Measurements from ENCODE around the gene NEURL1. TPM values are rescaled to one million over a fixed set of nuclear protein-coding genes. Genes with fewer than 3 reads are reported as not detected.
"Not testable (repeated sequence)": the region's sequence is repeated elsewhere in the genome, so short reads cannot be mapped to it uniquely, and the experiment has no call there.

Gene NEURL1
- total RNA-seq, 4 donors from 2014 or later, result 0.19 TPM; not detected in 3

- no peaks in the 10 kb centered on the region for H3K9me3 ChIP-seq
- no peak overlapping the region for H3K27ac ChIP-seq
- intact Hi-C loops (cut with DNase I), result no loop called here
- no peaks in the 10 kb centered on the region for H3K4me1 ChIP-seq
- no peak overlapping the region for H3K4me3 ChIP-seq
- DNase-seq, result no peak
- H3K27me3 ChIP-seq, result peaks cover 0 to 73% (median under 1%) of the 10 kb centered on the region in 4 donors
- 61 to 65% methylated on average over 7 of the region's 7 CpGs for WGBS, 2 donors
- TF ChIP-seq POLR2A (IDR thresholded peaks at IDR 0.05) (no peak), CTCF (IDR thresholded peaks at IDR 0.05) (no peak)
- no peaks in the 10 kb centered on the region for H3K36me3 ChIP-seq
Observed at GRCh38 chr10:103499881-103500280, 6.4 kb downstream of the NEURL1 start.

- Histone ChIP-seq H3K4me3 (no peak overlapping the region), H3K4me1 (no peaks in the 10 kb centered on the region), H3K27me3 (peaks cover 0 to 67% (median 0%) of the 10 kb centered on the region in 4 donors), H3K36me3 (no peaks in the 10 kb centered on the region), H3K9me3 (no peaks in the 10 kb centered on the region), H3K27ac (no peak overlapping the region)
- no peak for TF ChIP-seq CTCF (IDR thresholded peaks at IDR 0.05)
- no peak for TF ChIP-seq POLR2A (IDR thresholded peaks at IDR 0.05)
- intact Hi-C loops (cut with DNase I), result no loop called here
- 49 to 73% methylated on average over 4 to 5 of the region's 6 CpGs for WGBS, 2 donors
- DNase-seq, result no peak
Observed at GRCh38 chr10:103500481-103500880, 7.0 kb downstream of the NEURL1 start.

- 84 to 93% methylated on average over 2 of the region's 3 CpGs for WGBS, 2 donors
Observed at GRCh38 chr10:103501186-103501585, 7.7 kb downstream of the NEURL1 start.

GRCh38 chr10:103502849-103503660 lies 9.6 kb downstream of the NEURL1 start:
- no peaks in the 10 kb centered on the region for H3K4me1 ChIP-seq
- 78 to 91% methylated on average over 7 to 8 of the region's 13 CpGs for WGBS, 2 donors
- H3K27me3 ChIP-seq, result peaks cover 0 to 60% (median 0%) of the 10 kb centered on the region in 4 donors
- H3K4me3 ChIP-seq, result no peak overlapping the region
- no peak for DNase-seq
- no peaks in the 10 kb centered on the region for H3K9me3 ChIP-seq
- intact Hi-C loops (cut with DNase I), result no loop called here
- no peak overlapping the region for H3K27ac ChIP-seq
- no peak for TF ChIP-seq POLR2A (IDR thresholded peaks at IDR 0.05)
- TF ChIP-seq CTCF (IDR thresholded peaks at IDR 0.05), result no peak
- H3K36me3 ChIP-seq, result no peaks in the 10 kb centered on the region

More at GRCh38 chr10:103501186-103501585, 7.7 kb downstream of the NEURL1 start:
- Histone ChIP-seq H3K4me1 (no peaks in the 10 kb centered on the region), H3K9me3 (no peaks in the 10 kb centered on the region), H3K27me3 (peaks cover 0 to 65% (median 0%) of the 10 kb centered on the region in 4 donors), H3K27ac (no peak overlapping the region), H3K4me3 (no peak overlapping the region), H3K36me3 (no peaks in the 10 kb centered on the region)
- DNase-seq, result no peak
- intact Hi-C loops (cut with DNase I), result no loop called here
- TF ChIP-seq POLR2A (IDR thresholded peaks at IDR 0.05) (no peak), CTCF (IDR thresholded peaks at IDR 0.05) (no peak)

GRCh38 chr10:103503777-103504176 lies 10.3 kb downstream of the NEURL1 start:
- intact Hi-C loops (cut with DNase I); H3K4me1 ChIP-seq; DNase-seq; H3K9me3 ChIP-seq; H3K27ac ChIP-seq; H3K4me3 ChIP-seq; H3K36me3 ChIP-seq: not testable (repeated sequence)
- H3K27me3 ChIP-seq, result peaks cover 0 to 55% (median 0%) of the 10 kb centered on the region in 4 donors
- 87 to 89% methylated on average over 6 of the region's 6 CpGs for WGBS, 2 donors

Measured in esophagus squamous epithelium (tissue), 5 donors.